GM21526 (cell line): ENCODE data around the gene FRMD3.
A peak's percentile ranks its signal among the peaks of the same experiment; 100 is the strongest.

Source experiments
- ATAC-seq: cut with Tn5 transposase; IDR thresholded peaks from one replicate; pipeline ENCODE4 v1.9.1; 2021; ENCODE audit warnings: moderate library complexity; ENCODE audit not compliant: unreplicated experiment, low FRiP score

FRMD3 gene

GRCh38 chr9:83257937-83258891 is 280.0 kb downstream of the FRMD3 start:
- ATAC-seq: no peak

DNA sequence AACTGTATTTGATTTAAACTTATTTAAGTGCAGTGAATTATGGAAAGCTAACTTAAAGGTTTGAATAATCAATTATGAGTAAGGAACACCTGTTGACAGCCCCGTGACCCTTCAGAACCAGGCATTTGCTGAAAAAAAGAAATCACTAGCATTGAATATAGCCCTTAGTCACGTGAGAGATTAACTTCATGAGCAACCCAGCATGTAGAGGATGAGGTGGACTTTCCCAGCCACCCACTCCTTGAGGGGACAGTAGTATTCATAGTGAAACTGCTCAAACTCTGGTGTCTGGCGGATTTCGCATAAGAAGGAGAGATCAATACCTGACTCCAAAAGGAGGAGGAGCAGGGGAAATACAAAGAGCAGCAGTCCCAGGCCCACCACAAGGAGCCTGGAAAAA is 290.5 kb downstream of the FRMD3 start:
- peak; percentile 81 for ATAC-seq

GRCh38 chr9:83245979-83246659 is 292.1 kb downstream of the FRMD3 start:
- no peak for ATAC-seq

DNA sequence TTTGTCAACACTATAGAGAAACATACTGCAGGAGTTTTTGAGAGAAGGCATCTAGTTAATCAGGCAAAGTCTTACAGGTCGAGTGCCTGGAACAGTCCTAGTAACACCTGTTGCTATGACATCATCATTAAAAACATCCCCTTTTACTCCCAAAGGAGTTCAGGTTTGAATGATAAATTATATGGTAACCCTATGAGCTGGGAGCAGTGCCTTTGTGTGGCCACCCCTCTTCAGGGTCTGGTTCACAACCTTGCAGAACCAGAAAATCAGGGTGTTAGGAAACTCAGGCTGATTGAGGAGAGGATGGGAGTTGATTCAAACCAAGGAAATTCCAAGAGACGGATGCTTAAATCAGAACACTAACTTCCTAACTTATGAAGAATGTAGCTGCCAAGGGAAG is 296.1 kb downstream of the FRMD3 start:
- no peak for ATAC-seq

- ATAC-seq: no peak
Observed at GRCh38 chr9:83240671-83241070, 297.5 kb downstream of the FRMD3 start.

GRCh38 chr9:83239747-83240146 is 298.5 kb downstream of the FRMD3 start:
- ATAC-seq: no peak

DNA sequence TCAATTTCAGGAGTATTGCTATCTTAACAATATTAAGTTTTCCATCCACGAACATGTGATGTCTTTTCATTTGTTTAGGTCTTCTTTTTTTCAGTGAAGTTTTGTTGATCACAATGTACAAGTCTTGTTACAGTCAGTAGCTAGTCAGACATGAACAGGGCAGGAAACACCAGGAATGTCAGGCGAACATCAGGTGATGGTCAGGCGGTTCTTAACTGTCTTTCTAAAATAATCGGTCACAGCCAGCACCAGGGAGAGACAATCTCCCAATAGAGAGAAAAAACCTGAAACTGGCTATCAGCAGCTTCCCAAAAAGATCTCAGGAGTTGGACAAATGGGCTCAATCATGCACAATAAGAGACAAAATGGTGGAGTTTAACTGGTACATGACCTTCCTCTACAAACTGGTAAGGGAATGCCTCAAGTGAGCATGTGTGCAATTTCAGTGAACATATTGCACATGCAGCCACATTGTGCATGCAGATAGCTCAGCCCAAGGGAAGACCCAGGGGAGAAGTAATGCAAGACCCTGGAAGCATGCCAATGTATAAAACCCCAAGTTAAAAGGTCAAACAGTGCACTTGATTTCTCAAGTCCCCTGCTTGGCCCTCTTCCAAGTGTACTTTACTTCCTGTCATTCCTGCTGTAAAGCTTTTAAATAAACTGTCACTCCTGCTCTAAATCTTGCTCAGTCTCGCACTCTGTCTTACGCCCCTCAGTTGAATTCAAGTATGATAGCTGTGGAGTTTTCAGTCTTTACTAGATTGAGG is 299.1 kb downstream of the FRMD3 start:
- no peak for ATAC-seq

GRCh38 chr9:83236029-83236696 is 302.0 kb downstream of the FRMD3 start:
- ATAC-seq: no peak

- ATAC-seq: no peak
Observed at GRCh38 chr9:83235526-83235925, 302.7 kb downstream of the FRMD3 start.

- ATAC-seq: no peak
Observed at GRCh38 chr9:83234541-83234940, 303.7 kb downstream of the FRMD3 start.

- ATAC-seq: no peak
Observed at GRCh38 chr9:83233647-83234046, 304.6 kb downstream of the FRMD3 start.

- ATAC-seq: peak; percentile 58
Observed at GRCh38 chr9:83231039-83231438, 307.2 kb downstream of the FRMD3 start.

- peak; percentile 90 for ATAC-seq
Observed at GRCh38 chr9:83220730-83221129, 317.5 kb downstream of the FRMD3 start.

DNA sequence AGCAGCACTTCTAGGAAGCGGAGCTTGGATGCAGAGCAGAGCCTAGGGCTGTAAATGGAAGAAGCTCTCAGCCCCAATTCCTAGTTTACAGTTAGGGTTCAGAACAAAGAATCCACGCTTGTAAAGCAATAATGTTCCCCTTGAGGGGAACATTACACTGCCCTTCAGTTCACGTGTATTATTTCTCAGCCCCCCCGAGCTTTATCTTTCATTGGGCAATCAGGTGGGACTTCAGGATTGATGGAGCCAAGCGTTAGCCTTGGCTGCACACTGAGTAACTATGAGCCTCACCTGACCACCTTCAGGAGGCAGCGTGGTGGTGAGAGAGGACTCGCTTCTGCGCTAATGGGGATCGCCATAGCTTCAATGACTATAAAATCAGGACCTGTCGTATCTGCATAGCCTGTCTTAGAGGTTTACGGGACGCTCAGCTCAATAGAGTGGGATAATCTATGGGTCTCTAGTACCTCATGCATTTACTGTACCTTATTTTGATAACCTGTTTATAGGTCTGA is 318.2 kb downstream of the FRMD3 start:
- no peak for ATAC-seq

- no peak for ATAC-seq
Observed at GRCh38 chr9:83219154-83219923, 318.9 kb downstream of the FRMD3 start.

GRCh38 chr9:83218411-83219090 is 319.6 kb downstream of the FRMD3 start:
- no peak for ATAC-seq

- ATAC-seq: no peak
Observed at GRCh38 chr9:83209188-83209731, 328.9 kb downstream of the FRMD3 start.

DNA sequence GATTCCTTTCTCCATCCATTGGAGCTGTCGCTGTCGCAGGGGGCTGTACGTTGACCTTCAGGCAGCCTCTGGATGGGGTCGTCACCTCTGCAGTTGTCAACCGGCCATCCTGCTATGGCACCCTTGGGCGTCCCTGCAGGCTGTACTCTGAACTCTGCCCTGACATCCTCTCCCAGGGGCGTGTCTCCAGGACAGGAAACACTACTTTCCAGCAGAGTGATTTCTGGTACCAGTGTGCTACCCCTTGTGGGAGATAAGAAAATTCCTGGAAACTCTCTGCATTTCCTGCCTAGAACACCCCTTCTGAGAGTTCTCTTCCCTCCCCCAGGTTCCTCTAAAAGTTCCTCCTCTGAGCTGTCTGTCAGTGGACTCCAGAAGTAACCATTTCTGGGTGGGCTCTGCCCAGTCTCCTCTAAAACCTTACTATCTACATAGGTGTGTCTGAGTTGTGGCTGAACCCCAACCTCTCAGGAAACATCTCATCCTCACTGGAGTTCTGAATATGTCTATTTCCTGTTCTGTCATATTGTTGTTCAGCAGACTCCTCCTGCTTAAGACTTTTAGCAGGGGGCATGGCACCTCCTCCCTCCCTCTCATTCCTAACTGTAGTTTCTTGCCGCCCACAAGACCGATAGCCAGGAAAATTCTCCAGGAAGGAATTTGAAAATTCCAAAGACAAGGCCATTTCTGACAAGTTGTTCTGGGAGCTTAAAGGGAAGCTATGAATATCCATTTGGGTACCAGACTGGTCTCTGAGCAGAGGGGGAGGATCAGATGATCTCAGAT is 329.9 kb downstream of the FRMD3 start:
- no peak for ATAC-seq
